Panc1 (cell line): ENCODE measurements around the gene ECT2.

Experiments used
- CTCF ChIP-seq: fragments of 450-650 bp; IDR thresholded peaks from 2 replicates; pipeline ENCODE4 v1.5.1; 2017; ENCODE audit warnings: mild to moderate bottlenecking
- REST ChIP-seq, 2 experiments: IDR thresholded peaks; 2 replicates each; pipeline ENCODE4 v1.6.1; 2011 to 2012; ENCODE audit warnings: low read depth in 2 of 2, control low read depth in 1 of 2, low read length in 1 of 2, mild to moderate bottlenecking in 1 of 2, moderate library complexity in 1 of 2; ENCODE audit not compliant: insufficient read depth in 1 of 2

GRCh38 chr3:172739462-172739861, 11.1 kb upstream of the ECT2 start:
- no peak for TF ChIP-seq CTCF
- no peak for TF ChIP-seq REST (IDR thresholded peaks at IDR 0.05; ENCODE audit: insufficient read depth in 1 of 2, low read depth in 2 of 2, low read length in 1 of 2)
